Measurements from ENCODE around the gene CCDC63.

Gene CCDC63

GRCh38 chr12:110863161-110863560, 16.4 kb downstream of the CCDC63 start:
- H3K27ac ChIP-seq: no peak overlapping the region
- TF ChIP-seq CTCF (conservative IDR thresholded peaks at IDR 0.05): no peak

- H3K27ac ChIP-seq: no peak overlapping the region
- no peak for TF ChIP-seq CTCF (conservative IDR thresholded peaks at IDR 0.05)
These were observed 18.7 kb downstream of the CCDC63 start for GRCh38 chr12:110865521-110865920.

- TF ChIP-seq CTCF (conservative IDR thresholded peaks at IDR 0.05): no peak
- no peak overlapping the region for H3K27ac ChIP-seq
These were observed 22.2 kb downstream of the CCDC63 start for GRCh38 chr12:110869026-110869425.

- H3K27ac ChIP-seq: no peak overlapping the region
- TF ChIP-seq CTCF (conservative IDR thresholded peaks at IDR 0.05): no peak
These were observed 23.0 kb downstream of the CCDC63 start for GRCh38 chr12:110869803-110870202.

DNA sequence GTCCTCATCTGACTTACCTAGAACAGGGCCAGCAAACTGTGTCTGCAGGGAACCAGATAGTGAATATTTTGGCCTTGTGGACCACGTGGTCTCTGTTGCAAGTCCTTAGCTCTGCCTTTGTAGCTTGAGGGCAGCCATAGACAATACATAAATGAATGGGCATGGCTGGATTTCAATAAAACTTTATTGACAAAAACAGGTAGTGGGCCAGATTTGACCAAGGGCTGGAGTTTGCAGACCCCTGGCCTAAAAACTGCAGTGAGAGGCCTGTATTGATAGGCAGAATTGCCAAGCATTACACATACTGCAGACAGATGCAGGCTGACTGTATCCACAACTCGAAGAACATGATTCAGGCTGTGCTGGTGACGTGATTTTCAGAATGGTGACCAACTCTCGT, 25.3 kb downstream of the CCDC63 start:
- no peak for TF ChIP-seq CTCF (conservative IDR thresholded peaks at IDR 0.05)
- H3K27ac ChIP-seq: no peak overlapping the region

GRCh38 chr12:110874351-110874750, 27.6 kb downstream of the CCDC63 start:
- TF ChIP-seq CTCF (conservative IDR thresholded peaks at IDR 0.05): no peak
- H3K27ac ChIP-seq: no peak overlapping the region

DNA sequence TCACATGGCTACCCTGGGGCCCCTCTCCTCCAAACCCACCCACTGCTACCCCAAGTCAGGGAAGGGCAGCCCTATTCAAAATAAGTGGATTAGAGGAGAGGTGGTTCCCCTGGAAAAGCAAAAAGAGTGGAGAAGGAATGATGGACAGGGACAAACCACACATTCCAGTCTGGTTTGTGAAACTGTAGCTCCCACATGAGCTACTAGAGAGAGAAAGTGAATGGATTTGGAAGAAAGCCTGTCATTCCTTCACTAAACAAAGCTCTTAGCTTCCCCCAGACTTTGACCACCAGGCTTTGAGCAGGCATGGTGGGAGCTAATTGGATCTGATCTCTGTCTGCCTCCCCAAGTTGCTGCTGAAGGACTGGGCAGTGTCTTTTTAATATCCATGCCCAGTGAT, 28.0 kb downstream of the CCDC63 start:
- no peak overlapping the region for H3K27ac ChIP-seq
- no peak for TF ChIP-seq CTCF (conservative IDR thresholded peaks at IDR 0.05)

- no peak for TF ChIP-seq CTCF (conservative IDR thresholded peaks at IDR 0.05)
- H3K27ac ChIP-seq: no peak overlapping the region
These were observed 33.9 kb downstream of the CCDC63 start for GRCh38 chr12:110880651-110881050.

Measured in VCaP (cell line).